GM18867 (cell line): ENCODE measurements around the gene SLC17A9.
"Not testable (repeated sequence)": the region's sequence is repeated elsewhere in the genome, so short reads cannot be mapped to it uniquely, and the experiment has no call there.

Experiments used
- ATAC-seq: cut with Tn5 transposase; IDR thresholded peaks from one replicate; pipeline ENCODE4 v1.9.1; 2021; ENCODE audit warnings: mild to moderate bottlenecking, moderate library complexity; ENCODE audit not compliant: unreplicated experiment

The SLC17A9 gene

GRCh38 chr20:62920039-62920645, 32.4 kb upstream of the SLC17A9 start:
- ATAC-seq = no peak

GRCh38 chr20:62921119-62921687, 31.3 kb upstream of the SLC17A9 start:
- ATAC-seq = no peak

- no peak for ATAC-seq
These were observed 30.0 kb upstream of the SLC17A9 start for GRCh38 chr20:62922451-62922921.

GRCh38 chr20:62923059-62923668, 29.3 kb upstream of the SLC17A9 start:
- ATAC-seq = not testable (repeated sequence)

DNA sequence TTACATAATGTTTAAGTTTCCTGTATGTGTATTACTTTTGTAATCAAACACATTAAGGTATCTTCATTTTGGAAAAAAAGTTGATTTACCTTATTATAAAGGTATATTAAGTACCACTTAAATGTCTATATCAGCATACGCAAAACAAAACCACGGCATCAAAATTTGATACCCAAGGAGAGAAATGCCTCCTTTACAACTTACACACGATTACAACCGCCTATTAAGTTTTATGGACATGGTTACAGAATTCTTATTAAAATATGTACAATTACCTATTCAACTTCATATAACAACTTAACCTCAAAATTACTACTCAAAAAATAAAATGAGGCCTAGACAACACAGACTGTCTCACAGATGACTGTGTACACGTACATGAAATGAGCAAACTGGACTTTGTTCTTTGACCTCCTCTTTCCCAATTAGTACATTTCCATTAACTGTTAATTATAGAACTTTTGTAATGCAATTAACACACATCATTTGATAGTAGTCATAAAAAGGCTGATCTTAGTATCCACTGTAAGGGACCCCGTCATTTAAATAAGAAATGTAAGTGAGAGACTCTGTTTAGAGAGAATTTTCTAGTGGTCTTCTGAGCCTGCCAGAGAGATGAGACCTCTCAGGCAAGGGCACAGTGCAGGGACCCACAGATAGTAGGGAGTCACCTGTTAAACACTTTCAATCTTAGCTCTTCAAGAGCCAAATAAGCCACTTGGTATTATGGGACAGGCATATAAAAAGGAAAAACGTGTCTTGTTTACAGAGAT, 28.7 kb upstream of the SLC17A9 start:
- no peak for ATAC-seq

DNA sequence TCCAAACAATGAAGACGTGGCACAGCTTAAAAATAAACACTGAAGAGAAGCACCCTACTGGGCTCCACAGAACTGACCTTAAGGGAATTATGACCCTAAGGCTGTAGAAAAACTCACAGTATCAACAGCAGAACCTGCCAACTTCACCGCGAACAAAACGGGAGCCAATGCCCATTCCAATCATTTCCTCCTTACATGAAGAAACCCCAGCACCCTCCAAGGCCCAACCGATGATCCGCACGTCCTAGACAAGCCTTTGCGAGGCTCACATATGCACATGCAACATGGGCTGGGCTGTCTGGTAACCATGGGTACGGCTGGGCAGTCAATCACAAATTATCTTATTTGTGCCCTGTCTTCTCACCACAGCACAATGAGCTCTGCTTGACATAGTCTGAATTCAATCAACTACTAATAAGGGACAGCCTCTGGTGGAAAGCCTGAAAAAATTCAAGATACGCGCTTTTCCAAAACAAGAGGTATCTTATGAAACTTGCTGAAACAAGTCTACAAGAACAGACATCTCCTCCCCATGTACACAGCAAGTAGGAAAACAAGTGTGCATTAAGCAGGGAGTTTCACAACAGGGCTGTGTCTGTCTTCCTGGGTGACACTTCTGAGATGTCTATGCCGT, 27.9 kb upstream of the SLC17A9 start:
- ATAC-seq = no peak

GRCh38 chr20:62925076-62925419, 27.5 kb upstream of the SLC17A9 start:
- no peak for ATAC-seq

DNA sequence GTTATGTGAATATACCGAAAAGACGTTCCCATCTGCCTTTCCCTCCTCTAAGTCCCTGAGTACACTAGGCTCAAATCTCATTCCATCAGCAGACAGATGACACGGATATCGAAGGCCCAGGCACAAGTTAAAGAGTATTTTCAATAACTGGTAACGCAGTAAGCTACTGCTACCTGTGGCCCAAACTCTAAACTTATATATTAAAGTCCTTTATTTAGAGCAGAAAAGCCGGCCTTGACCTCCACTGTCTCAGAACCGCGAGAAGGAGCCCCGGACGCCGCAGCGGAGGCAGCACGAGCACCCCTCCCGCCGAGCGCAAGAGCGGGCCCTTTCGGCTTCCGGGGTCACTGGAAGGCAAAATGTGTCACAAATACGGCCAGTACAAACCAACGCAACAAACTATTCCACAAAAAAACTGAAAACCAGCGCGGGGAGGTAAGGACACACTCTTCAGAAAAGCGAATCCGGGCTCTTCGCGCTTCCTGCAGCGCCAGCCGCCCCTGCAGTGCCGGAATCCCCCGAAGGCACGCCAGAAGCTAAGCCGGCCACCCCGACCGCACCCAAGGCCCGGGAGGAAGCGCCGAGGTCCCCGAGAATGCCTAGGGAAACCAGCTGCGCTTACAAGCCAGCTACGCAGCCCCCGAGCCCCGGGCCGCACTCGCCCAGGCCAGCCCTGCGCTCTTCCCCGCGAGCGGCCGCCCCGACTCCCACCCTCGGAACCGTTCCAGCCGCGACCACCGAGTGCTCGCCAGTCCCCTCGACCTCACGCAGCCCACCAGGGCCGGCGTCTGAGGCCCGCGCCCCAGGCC, 26.9 kb upstream of the SLC17A9 start:
- ATAC-seq = no peak

- peak; percentile 79 for ATAC-seq
These were observed 26.0 kb upstream of the SLC17A9 start, which contains the start of gene DIDO1 for GRCh38 chr20:62926229-62927127. DIDO1 (minus strand) TSS chr20:62926505.

DNA sequence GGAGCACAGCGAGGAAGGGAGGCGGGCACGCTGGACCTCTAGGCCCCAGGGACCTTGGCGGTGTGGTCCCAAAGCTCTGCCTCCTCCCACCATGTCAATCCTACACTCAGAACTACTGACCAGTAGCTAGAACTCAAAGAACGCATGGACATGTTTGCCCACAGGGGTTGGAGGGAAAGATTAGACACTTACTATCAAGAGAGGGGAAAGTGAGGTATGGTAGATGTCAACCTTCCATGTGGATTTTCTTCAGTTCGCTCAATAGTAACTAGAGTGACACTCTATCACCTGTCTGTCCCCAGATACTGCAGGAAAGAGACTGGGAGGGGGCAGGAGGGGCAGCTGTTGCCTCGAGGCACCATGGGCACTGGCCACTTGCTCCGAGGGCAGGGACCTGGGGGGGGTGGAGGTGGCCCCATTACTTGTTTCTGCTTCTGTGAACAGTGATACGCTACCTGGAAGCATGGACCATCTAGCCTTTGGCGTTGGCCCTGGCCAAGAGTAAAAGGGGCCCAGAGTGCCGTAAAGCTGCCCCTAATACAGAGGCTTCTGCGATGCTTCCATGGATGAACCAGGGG, 25.3 kb upstream of the SLC17A9 start:
- ATAC-seq = no peak

DNA sequence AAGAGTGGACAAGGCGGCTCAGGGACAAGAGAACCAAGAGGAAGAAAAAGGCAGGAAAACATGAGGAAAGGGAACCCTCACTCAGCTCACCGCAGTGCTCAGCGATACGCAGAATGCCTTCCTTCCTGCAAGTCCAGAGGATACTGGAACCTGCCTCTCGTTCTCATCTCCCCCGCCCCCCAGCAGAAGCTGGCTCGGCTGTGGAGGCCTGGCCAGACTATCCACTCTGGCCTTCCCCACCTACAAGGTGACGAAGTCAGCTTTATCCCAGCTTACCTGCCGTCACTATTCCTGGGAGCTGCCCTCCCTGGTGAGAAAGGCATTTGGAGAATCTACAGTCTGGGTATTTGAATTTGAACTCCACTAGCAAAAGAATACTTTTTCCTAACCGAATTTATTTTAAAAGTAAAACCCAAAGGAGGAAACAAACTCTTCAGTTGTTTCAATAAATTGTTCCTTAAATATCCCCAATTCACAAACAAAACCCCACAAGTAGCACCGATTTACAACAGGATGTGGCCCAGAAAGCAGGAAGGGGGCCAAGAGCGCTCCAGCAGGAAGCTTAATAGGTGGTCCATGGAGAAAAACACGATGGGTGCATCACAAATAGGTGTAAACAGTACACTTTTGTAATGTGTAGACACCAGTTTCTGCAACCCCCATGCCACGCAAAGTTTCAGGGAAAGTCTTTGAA, 24.1 kb upstream of the SLC17A9 start:
- no peak for ATAC-seq

GRCh38 chr20:62929051-62929538, 23.4 kb upstream of the SLC17A9 start:
- no peak for ATAC-seq

DNA sequence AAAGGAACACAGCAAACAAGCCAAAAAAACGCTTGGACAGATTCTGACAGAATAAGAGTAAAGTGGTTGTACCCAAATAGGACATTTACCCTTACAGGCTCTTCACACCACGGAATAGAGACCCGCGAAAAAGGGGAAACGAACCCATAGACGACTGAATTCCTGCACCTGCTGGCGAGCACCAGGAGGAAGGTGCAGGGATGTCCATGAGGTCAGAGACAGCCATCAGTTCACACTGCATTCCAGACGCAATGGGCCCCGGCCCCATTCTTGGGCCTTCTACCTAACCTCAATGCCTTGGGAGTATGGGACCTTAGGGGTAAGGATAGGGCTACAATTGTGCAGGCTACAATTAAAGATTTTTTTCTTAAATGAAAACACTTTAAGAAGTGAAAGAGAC, 21.0 kb upstream of the SLC17A9 start:
- ATAC-seq = no peak

- no peak for ATAC-seq
These were observed 18.5 kb upstream of the SLC17A9 start for GRCh38 chr20:62933966-62934365.

DNA sequence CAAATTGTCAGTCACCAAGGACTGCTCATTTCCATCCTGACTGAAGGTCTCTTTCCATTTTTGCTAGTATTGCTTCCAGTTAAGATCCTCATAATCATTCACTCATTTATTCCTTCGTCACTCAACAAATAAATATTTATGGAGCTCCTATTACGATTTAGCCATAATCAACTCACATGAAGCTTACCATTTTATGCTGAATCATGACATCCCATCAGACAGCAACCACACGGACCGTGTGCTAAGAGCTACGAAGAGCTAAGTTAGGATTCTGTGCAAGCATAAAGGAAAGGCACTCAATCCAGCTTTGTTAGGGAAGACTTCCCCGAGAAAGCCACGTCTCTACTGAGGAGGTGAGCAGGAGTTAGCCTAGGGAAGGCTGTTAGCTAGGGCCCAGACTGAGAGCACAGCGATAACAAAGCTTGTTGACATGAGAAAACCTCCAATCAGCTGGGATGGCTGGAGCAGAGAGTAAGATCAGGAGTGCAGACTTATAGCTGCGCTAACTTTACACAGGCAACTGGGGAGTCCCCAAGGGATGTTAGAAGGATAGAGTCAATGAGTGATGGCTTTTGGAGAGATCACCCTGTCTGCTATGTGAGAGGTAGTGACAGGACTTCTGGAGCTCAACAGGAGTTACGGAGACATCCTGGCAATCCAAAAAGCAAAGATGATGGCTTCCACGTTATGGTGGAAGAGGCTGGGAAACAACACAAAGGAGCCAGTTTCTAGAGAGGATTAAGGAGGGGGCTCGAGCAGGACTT, 17.1 kb upstream of the SLC17A9 start:
- no peak for ATAC-seq

DNA sequence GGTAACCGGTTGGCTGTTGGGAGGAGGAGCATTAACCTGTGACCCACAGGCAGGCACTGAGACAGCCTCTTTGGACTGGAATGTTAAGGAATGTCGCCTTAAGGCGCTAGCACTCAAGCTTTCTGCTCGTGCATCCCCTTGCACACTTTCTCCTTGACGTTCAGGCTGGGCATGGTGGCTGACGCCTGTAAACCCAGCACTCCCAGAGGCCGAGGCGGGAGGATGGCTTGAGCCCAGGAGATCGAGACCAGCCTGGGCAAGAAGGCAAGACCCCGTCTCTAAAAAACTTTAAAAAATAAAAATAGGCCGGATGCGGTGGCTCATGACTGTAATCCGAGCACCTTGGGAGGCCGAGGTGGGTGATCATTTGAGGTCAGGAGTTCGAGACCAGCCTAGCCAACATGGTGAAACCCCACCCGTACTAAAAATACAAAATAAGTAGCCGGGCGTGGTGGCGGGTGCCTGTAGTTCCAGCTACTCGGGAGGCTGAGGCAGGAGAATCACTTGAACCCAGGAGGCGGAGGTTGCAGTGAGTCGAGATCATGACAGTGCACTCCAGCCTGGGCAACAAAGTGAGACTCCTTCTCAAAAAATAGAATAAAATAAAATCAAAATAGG, 16.4 kb upstream of the SLC17A9 start:
- ATAC-seq = no peak
